ENCODE measurements around the gene NCKAP1.
A peak's percentile ranks its signal among the peaks of the same experiment; 100 is the strongest.
"Not testable (repeated sequence)": the region's sequence is repeated elsewhere in the genome, so short reads cannot be mapped to it uniquely, and the experiment has no call there.

NCKAP1 gene

GRCh38 chr2:183038341-183039300, at the start of gene NCKAP1:
NCKAP1 (minus strand) TSS chr2:183038457; CDS start chr2:183038099, 358 bp downstream.
- peak; percentile 79 for DNase-seq (ENCODE audit: low spot score)

- DNase-seq (ENCODE audit: low spot score), result no peak
Observed at GRCh38 chr2:183081911-183082310, 43.7 kb upstream of the NCKAP1 start.

GRCh38 chr2:183079139-183079775, 41.0 kb upstream of the NCKAP1 start:
- no peak for DNase-seq (ENCODE audit: low spot score)

GRCh38 chr2:183078464-183079138, 40.3 kb upstream of the NCKAP1 start, which contains the start of gene DUSP19:
DUSP19 (plus strand) TSS chr2:183078747; CDS start chr2:183078934, 187 bp downstream.
- DNase-seq (ENCODE audit: low spot score), result peak; percentile 82

- DNase-seq (ENCODE audit: low spot score), result peak; percentile 1
Observed at GRCh38 chr2:183078163-183078463, 39.9 kb upstream of the NCKAP1 start.

GRCh38 chr2:183072177-183072576, 33.9 kb upstream of the NCKAP1 start:
- no peak for DNase-seq (ENCODE audit: low spot score)

- DNase-seq (ENCODE audit: low spot score), result no peak
Observed at GRCh38 chr2:183070942-183071844, 32.9 kb upstream of the NCKAP1 start.

- DNase-seq (ENCODE audit: low spot score), result no peak
Observed at GRCh38 chr2:183069174-183069573, 30.9 kb upstream of the NCKAP1 start.

GRCh38 chr2:183068561-183068960, 30.3 kb upstream of the NCKAP1 start:
- DNase-seq (ENCODE audit: low spot score), result no peak

GRCh38 chr2:183063083-183063482, 24.8 kb upstream of the NCKAP1 start:
- no peak for DNase-seq (ENCODE audit: low spot score)

GRCh38 chr2:183060571-183061231, 22.4 kb upstream of the NCKAP1 start:
- no peak for DNase-seq (ENCODE audit: low spot score)

- DNase-seq (ENCODE audit: low spot score), result no peak
Observed at GRCh38 chr2:183059561-183059960, 21.3 kb upstream of the NCKAP1 start.

- DNase-seq (ENCODE audit: low spot score), result no peak
Observed at GRCh38 chr2:183057333-183057985, 19.2 kb upstream of the NCKAP1 start.

GRCh38 chr2:183049420-183049819, 11.2 kb upstream of the NCKAP1 start:
- no peak for DNase-seq (ENCODE audit: low spot score)

- not testable (repeated sequence) for DNase-seq (ENCODE audit: low spot score)
Observed at GRCh38 chr2:183047486-183048125, 9.3 kb upstream of the NCKAP1 start.

- not testable (repeated sequence) for DNase-seq (ENCODE audit: low spot score)
Observed at GRCh38 chr2:183043580-183043979, 5.3 kb upstream of the NCKAP1 start.

- DNase-seq (ENCODE audit: low spot score), result no peak
Observed at GRCh38 chr2:183040604-183041003, 2.3 kb upstream of the NCKAP1 start.

GRCh38 chr2:183037553-183038340, 510 bp downstream of the NCKAP1 start:
- DNase-seq (ENCODE audit: low spot score), result peak; percentile 31

- no peak for DNase-seq (ENCODE audit: low spot score)
Observed at GRCh38 chr2:183037074-183037552, 1.1 kb downstream of the NCKAP1 start.

All from CD4-positive, alpha-beta T cell treated with Interleukin-6 at 100 ng/mL for 8 hours (primary cell).